Measurements from ENCODE around the gene NRAP.

DNA sequence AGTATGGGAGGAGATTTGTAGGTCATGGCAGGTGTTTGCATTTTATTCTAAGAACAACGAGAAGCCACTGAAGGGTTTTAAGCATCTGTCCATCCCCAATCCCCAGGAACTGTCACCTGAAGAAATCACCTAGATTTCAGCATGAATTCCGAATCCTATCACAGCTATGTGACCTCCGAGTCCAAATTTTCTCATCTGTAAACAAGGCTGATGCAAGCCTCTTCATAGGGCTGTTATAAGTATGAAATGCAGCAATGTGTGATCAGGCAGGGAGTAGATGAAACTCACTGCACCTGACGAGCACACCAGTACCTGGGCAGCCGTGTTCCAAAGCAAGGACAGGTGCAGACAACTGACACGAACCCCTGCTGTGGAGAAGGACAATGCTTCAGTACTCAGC lies 97.0 kb downstream of the NRAP start:
- TF ChIP-seq MXI1 (conservative IDR thresholded peaks at IDR 0.05; ENCODE audit: poor library complexity, severe bottlenecking) (no peak), SMC3 (conservative IDR thresholded peaks at IDR 0.05; ENCODE audit: poor library complexity) (no peak), TAF1 (IDR thresholded peaks at IDR 0.05; ENCODE audit: low read depth) (no peak)
- TF ChIP-seq, protein P1, sequence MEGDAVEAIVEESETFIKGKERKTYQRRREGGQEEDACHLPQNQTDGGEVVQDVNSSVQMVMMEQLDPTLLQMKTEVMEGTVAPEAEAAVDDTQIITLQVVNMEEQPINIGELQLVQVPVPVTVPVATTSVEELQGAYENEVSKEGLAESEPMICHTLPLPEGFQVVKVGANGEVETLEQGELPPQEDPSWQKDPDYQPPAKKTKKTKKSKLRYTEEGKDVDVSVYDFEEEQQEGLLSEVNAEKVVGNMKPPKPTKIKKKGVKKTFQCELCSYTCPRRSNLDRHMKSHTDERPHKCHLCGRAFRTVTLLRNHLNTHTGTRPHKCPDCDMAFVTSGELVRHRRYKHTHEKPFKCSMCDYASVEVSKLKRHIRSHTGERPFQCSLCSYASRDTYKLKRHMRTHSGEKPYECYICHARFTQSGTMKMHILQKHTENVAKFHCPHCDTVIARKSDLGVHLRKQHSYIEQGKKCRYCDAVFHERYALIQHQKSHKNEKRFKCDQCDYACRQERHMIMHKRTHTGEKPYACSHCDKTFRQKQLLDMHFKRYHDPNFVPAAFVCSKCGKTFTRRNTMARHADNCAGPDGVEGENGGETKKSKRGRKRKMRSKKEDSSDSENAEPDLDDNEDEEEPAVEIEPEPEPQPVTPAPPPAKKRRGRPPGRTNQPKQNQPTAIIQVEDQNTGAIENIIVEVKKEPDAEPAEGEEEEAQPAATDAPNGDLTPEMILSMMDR (IDR thresholded peaks at IDR 0.05; ENCODE audit: poor library complexity, severe bottlenecking): no peak
- TF ChIP-seq, protein P2, sequence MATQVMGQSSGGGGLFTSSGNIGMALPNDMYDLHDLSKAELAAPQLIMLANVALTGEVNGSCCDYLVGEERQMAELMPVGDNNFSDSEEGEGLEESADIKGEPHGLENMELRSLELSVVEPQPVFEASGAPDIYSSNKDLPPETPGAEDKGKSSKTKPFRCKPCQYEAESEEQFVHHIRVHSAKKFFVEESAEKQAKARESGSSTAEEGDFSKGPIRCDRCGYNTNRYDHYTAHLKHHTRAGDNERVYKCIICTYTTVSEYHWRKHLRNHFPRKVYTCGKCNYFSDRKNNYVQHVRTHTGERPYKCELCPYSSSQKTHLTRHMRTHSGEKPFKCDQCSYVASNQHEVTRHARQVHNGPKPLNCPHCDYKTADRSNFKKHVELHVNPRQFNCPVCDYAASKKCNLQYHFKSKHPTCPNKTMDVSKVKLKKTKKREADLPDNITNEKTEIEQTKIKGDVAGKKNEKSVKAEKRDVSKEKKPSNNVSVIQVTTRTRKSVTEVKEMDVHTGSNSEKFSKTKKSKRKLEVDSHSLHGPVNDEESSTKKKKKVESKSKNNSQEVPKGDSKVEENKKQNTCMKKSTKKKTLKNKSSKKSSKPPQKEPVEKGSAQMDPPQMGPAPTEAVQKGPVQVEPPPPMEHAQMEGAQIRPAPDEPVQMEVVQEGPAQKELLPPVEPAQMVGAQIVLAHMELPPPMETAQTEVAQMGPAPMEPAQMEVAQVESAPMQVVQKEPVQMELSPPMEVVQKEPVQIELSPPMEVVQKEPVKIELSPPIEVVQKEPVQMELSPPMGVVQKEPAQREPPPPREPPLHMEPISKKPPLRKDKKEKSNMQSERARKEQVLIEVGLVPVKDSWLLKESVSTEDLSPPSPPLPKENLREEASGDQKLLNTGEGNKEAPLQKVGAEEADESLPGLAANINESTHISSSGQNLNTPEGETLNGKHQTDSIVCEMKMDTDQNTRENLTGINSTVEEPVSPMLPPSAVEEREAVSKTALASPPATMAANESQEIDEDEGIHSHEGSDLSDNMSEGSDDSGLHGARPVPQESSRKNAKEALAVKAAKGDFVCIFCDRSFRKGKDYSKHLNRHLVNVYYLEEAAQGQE (IDR thresholded peaks at IDR 0.05; ENCODE audit: borderline replicate concordance): no peak

Measured in neural cell (in vitro differentiated cells).